HL-60 (cell line): ENCODE results near the gene HRCT1.

Source experiments
- CTCF ChIP-seq: IDR thresholded peaks from one replicate; pipeline ENCODE4 v1.5.1; 2011; ENCODE audit warnings: low read length, control low read depth, inconsistent platforms; ENCODE audit not compliant: insufficient read depth
- GABPA ChIP-seq: IDR thresholded peaks from 2 replicates; pipeline ENCODE4 v1.6.1; 2012; ENCODE audit warnings: low read depth
- POLR2AphosphoS5 ChIP-seq: IDR thresholded peaks from 2 replicates; pipeline ENCODE4 v1.6.1; 2012; ENCODE audit warnings: low read depth
- REST ChIP-seq: IDR thresholded peaks from 2 replicates; pipeline ENCODE4 v1.6.1; 2012; ENCODE audit warnings: low read depth; ENCODE audit not compliant: insufficient replicate concordance

- no peak for TF ChIP-seq CTCF
- TF ChIP-seq POLR2AphosphoS5: no peak
- TF ChIP-seq GABPA: no peak
- TF ChIP-seq REST: no peak
Measured at GRCh38 chr9:35915681-35916294, 9.8 kb downstream of the HRCT1 start.
